Mesendoderm (in vitro differentiated cells): ENCODE results near the gene CDHR4.

ENCODE experiments used
- DNase-seq: peaks from one replicate; pipeline ENCODE4 v3.0.0; 2013
- H2AK5ac ChIP-seq: 2 replicates; pipeline ENCODE4 v1.6.1; 2013; ENCODE audit warnings: low read length, inconsistent platforms
- H2BK120ac ChIP-seq: 2 replicates; pipeline ENCODE4 v1.6.1; 2013; ENCODE audit warnings: low read depth, mild to moderate bottlenecking, low read length, moderate library complexity, mixed read lengths
- H2BK15ac ChIP-seq: replicated peaks from 2 replicates; pipeline ENCODE4 v1.6.1; 2013; ENCODE audit warnings: low read depth, mild to moderate bottlenecking, moderate library complexity
- H2BK5ac ChIP-seq: 2 replicates; pipeline ENCODE4 v1.6.1; 2013; ENCODE audit warnings: low read length, inconsistent platforms
- H3K18ac ChIP-seq: 2 replicates; pipeline ENCODE4 v1.6.1; 2013; ENCODE audit warnings: mild to moderate bottlenecking, low read length, mixed read lengths
- H3K23ac ChIP-seq: one replicate; pipeline ENCODE4 v1.6.1; 2013; ENCODE audit warnings: low read length
- H3K27ac ChIP-seq: 2 replicates; pipeline ENCODE4 v1.5.1; 2013; ENCODE audit warnings: low read depth, mild to moderate bottlenecking, inconsistent platforms, low read length, moderate library complexity
- H3K27me3 ChIP-seq: 2 replicates; pipeline ENCODE4 v1.6.1; 2013; ENCODE audit warnings: low read length, control low read depth, mild to moderate bottlenecking, inconsistent platforms; ENCODE audit not compliant: insufficient read depth, poor library complexity
- H3K36me3 ChIP-seq: 2 replicates; pipeline ENCODE4 v1.6.1; 2013; ENCODE audit warnings: low read length, inconsistent platforms; ENCODE audit not compliant: control insufficient read depth, insufficient read depth
- H3K4ac ChIP-seq: one replicate; pipeline ENCODE4 v1.6.1; 2013; ENCODE audit warnings: low read depth, mild to moderate bottlenecking, low read length, moderate library complexity
- H3K4me1 ChIP-seq: 2 replicates; pipeline ENCODE4 v1.6.1; 2013; ENCODE audit warnings: low read depth, low read length, inconsistent platforms; ENCODE audit not compliant: control insufficient read depth
- H3K4me2 ChIP-seq: 2 replicates; pipeline ENCODE4 v1.6.1; 2013; ENCODE audit warnings: low read length
- H3K4me3 ChIP-seq: 2 replicates; pipeline ENCODE4 v1.5.1; 2013; ENCODE audit warnings: mild to moderate bottlenecking, low read length
- H3K56ac ChIP-seq: one replicate; pipeline ENCODE4 v1.6.1; 2013; ENCODE audit warnings: low read length
- H3K79me1 ChIP-seq: 2 replicates; pipeline ENCODE4 v1.6.1; 2013; ENCODE audit warnings: low read length, inconsistent platforms
- H3K79me2 ChIP-seq: 2 replicates; pipeline ENCODE4 v1.6.1; 2013; ENCODE audit warnings: mild to moderate bottlenecking, low read length; ENCODE audit not compliant: control insufficient read depth, insufficient read depth
- H3K9ac ChIP-seq: 2 replicates; pipeline ENCODE4 v1.6.1; 2013; ENCODE audit warnings: low read length, inconsistent platforms
- H4K5ac ChIP-seq: one replicate; pipeline ENCODE4 v1.6.1; 2013; ENCODE audit warnings: low read length
- H4K8ac ChIP-seq: one replicate; pipeline ENCODE4 v1.6.1; 2013; ENCODE audit warnings: low read depth, mild to moderate bottlenecking, control low read depth, low read length, moderate library complexity
- WGBS: extraction: QIAGEN DNeasy Blood & Tissue Kit; methylation state at CpG from one replicate; pipeline ENCODE4 v1.1.7; 2013; ENCODE audit warnings: low lambda C conversion rate, missing lambda C conversion rate; ENCODE audit not compliant: insufficient coverage; ENCODE audit errors: extremely low coverage; 5-methylcytosine and 5-hydroxymethylcytosine counted together

Gene CDHR4

DNA sequence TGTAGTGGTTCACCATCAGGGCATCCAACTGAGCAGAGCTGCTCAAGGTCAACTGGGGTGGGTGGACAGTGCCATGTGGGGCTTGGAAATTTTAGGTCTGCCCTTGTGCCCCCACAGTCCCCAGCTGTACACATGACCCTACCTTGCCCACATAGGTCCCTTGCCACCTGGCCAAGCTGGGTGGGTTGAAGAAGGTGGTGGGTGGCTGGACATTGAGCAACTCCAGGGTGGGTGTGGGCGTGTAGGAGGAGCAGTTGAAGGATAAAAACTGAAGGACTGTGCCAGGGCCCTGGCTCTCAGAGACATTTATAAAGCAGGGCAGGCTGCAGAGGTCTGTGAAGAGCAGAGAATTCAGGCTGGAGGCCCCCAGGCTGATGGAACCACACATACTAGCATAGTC is 568 bp downstream of the CDHR4 start:
- Histone ChIP-seq H3K79me2 (no peaks in the 10 kb centered on the region), H3K4ac (no peak overlapping the region), H3K79me1 (no peaks in the 10 kb centered on the region), H3K9ac (no peak overlapping the region), H3K27me3 (no peaks in the 10 kb centered on the region), H3K18ac (no peak overlapping the region), H3K56ac (no peak overlapping the region), H4K5ac (no peak overlapping the region), H3K23ac (no peak overlapping the region), H2BK5ac (no peak overlapping the region), H4K8ac (no peak overlapping the region), H2BK15ac (no peak overlapping the region), H3K4me3 (no peak overlapping the region), H3K4me1 (no peaks in the 10 kb centered on the region), H2BK120ac (no peak overlapping the region), H3K36me3 (no peaks in the 10 kb centered on the region), H3K4me2 (no peak overlapping the region), H2AK5ac (no peak overlapping the region), H3K27ac (no peak overlapping the region)
- WGBS = no CpG with 5 or more reads among the region's 1 CpG
- no peak for DNase-seq

DNA sequence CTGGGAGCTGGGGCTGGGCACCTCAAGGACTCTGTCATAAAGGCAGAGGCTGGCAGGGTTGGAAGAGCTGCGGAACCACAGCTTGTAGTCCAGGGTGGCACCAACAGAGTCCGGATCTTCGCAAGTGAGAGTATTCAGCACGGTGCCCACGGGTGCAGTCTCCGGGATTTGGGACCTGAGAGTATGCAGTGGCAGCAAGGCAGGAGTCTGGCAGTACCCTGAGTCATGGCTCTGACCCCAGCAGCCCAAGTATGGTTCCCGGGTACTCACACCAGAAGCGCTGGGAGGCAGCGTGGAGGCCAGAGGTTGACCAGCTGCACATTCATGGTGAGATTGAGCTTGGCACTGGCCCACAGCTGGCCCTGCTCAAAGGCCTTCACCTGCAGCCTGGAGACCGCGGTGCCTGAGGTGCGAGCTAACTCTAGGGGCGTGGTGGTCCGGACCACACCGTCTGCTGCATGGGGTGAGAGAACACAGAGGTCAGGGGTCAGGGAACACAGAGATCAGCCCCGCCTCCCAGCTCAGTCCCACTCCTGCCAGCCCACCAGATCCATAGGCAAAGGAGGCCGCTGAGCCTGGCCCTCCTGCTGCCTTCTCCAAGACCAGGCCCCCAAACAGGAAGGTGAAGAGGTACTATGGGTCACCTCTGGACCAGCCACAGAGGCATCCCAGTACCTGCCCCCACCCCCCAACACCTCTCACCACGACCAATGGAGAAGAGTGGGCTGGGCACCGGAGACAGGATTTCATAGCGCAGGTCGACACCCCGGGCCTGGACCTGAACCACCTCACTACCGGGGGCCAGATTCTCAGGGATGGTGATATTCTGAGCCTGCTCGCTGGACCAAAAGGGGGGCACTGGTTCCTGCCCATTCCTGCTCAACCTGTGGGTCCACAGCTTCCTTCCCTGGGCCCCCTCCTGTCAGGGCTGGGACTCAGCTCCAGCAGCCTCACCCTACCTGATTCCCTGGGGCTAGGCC is 4.5 kb downstream of the CDHR4 start:
- Histone ChIP-seq H3K79me2 (no peaks in the 10 kb centered on the region), H3K79me1 (no peaks in the 10 kb centered on the region), H4K8ac (no peak overlapping the region), H2AK5ac (no peak overlapping the region), H3K27ac (no peak overlapping the region), H3K18ac (no peak overlapping the region), H3K23ac (no peak overlapping the region), H4K5ac (no peak overlapping the region), H3K36me3 (no peaks in the 10 kb centered on the region), H3K4me3 (no peak overlapping the region), H3K27me3 (no peaks in the 10 kb centered on the region), H3K9ac (no peak overlapping the region), H3K4ac (no peak overlapping the region), H2BK15ac (no peak overlapping the region), H3K4me2 (no peak overlapping the region), H3K56ac (no peak overlapping the region), H2BK120ac (no peak overlapping the region), H2BK5ac (no peak overlapping the region), H3K4me1 (no peaks in the 10 kb centered on the region)
- WGBS = no CpG with 5 or more reads among the region's 24 CpGs
- no peak for DNase-seq

DNA sequence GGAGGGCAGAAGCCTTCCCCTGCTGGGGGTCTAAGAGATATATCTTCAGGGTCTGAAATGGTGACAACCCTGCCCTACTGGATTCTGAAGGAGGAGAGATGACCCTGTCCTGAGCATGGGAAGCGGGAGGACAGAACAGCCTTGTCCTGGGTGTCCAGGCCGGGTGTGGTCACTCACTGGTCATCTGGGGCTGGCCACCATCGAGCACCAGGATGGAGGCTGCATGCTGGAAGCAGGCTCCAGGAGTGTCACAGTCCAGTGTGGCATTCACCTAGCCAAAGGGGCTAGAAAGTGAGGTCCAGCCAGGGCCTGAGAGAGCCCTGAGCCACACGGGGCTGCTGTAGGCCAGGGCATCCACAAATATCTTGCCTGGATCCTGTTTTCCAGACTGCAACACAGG is 5.2 kb downstream of the CDHR4 start:
- no CpG with 5 or more reads among the region's 4 CpGs for WGBS
- Histone ChIP-seq H3K4me2 (no peak overlapping the region), H3K27ac (no peak overlapping the region), H3K4me1 (no peaks in the 10 kb centered on the region), H4K5ac (no peak overlapping the region), H2BK120ac (no peak overlapping the region), H3K36me3 (no peaks in the 10 kb centered on the region), H3K79me1 (no peaks in the 10 kb centered on the region), H3K23ac (no peak overlapping the region), H3K79me2 (no peaks in the 10 kb centered on the region), H3K4ac (no peak overlapping the region), H2BK15ac (no peak overlapping the region), H2AK5ac (no peak overlapping the region), H4K8ac (no peak overlapping the region), H3K18ac (no peak overlapping the region), H3K9ac (no peak overlapping the region), H3K4me3 (no peak overlapping the region), H2BK5ac (no peak overlapping the region), H3K56ac (no peak overlapping the region), H3K27me3 (no peaks in the 10 kb centered on the region)
- DNase-seq = no peak

DNA sequence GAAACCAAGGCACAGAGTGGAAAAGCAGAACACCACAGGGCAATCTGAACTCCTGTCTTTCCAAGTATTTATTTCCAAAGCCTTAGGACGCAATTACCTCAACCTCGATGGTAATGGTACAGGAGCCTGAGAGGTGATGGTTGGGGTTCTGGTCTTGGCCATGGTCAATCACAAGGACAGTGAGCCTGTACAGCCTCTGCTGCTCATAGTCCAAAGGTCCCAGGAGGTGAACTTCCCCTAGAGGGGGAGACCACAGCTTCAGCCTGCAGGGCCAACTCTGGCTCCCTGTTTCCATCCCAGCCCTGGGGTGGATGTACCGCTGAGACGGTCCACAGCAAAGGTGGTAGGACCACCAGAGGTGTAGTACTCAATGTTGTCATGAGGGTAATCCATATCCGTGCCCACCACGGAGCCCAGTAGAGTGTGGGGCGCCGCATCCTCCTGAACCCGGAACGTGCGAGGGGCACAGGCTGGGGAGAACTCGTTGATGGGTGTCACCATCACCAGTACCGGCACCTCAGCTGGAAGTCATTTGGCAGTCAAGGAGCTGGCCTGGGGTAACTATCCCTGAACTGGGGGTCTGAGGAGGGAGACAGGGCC is 6.1 kb downstream of the CDHR4 start:
- H4K5ac ChIP-seq = no peak overlapping the region
- no peak overlapping the region for H3K23ac ChIP-seq
- H2AK5ac ChIP-seq = no peak overlapping the region
- H3K27ac ChIP-seq = no peak overlapping the region
- H3K4me1 ChIP-seq = no peaks in the 10 kb centered on the region
- H3K4ac ChIP-seq = no peak overlapping the region
- no peak overlapping the region for H3K56ac ChIP-seq
- H2BK15ac ChIP-seq = no peak overlapping the region
- H3K9ac ChIP-seq = no peak overlapping the region
- H2BK120ac ChIP-seq = no peak overlapping the region
- H3K79me1 ChIP-seq = no peaks in the 10 kb centered on the region
- DNase-seq = no peak
- no peak overlapping the region for H2BK5ac ChIP-seq
- H3K18ac ChIP-seq = no peak overlapping the region
- H3K4me3 ChIP-seq = no peak overlapping the region
- no peaks in the 10 kb centered on the region for H3K27me3 ChIP-seq
- H4K8ac ChIP-seq = no peak overlapping the region
- no peaks in the 10 kb centered on the region for H3K79me2 ChIP-seq
- H3K4me2 ChIP-seq = no peak overlapping the region
- no CpG with 5 or more reads among the region's 13 CpGs for WGBS
- H3K36me3 ChIP-seq = no peaks in the 10 kb centered on the region

DNA sequence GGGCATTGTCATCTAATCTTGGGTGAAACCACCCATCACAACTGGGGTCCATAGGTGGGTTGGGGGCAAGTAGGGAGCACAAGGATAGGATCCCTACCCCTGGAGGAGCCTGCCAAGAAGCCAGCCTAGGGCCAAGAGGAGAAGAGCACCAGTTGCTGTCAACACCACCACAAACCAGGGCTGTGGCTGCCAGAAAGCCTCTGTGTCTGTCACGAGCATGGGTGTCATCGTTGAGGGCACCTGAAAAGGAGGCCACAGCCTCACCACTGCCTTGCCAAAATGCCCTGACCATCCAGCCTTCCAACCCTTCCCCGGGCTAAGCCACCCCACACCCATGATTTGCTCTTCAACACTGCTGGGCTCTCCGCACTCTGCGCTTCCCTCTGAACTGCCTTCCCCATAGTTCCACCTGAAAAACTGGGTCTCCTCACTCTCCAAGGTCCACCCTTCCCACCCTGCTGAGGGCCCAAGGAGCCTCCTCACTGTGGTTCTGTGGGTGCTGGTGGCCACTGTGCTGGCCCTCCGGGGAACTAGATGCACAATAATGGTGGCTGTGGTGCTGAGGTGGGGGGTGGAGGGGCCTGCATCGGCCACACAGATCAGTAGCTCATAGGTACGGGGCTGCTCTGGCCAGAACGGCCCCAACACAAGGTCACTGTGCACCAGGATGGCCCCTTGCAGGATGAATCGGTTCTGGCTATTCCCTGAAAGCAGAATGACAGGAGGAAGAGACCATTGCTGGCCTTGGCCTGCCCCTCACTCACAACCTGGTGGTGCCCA is 7.1 kb downstream of the CDHR4 start:
- Histone ChIP-seq H2BK120ac (no peak overlapping the region), H3K18ac (no peak overlapping the region), H3K23ac (no peak overlapping the region), H3K4me3 (no peak overlapping the region), H3K4me2 (no peak overlapping the region), H3K79me2 (no peaks in the 10 kb centered on the region), H4K8ac (no peak overlapping the region), H3K4me1 (no peaks in the 10 kb centered on the region), H3K27ac (no peak overlapping the region), H3K4ac (no peak overlapping the region), H2BK15ac (no peak overlapping the region), H3K27me3 (no peaks in the 10 kb centered on the region), H4K5ac (no peak overlapping the region), H3K56ac (no peak overlapping the region), H2AK5ac (no peak overlapping the region), H3K9ac (no peak overlapping the region), H3K36me3 (no peaks in the 10 kb centered on the region), H3K79me1 (no peaks in the 10 kb centered on the region), H2BK5ac (no peak overlapping the region)
- no peak for DNase-seq
- WGBS = no CpG with 5 or more reads among the region's 10 CpGs
